ENCODE measurements around the gene ZNF436.

GRCh38 chr1:23366146-23366545 is 3.5 kb downstream of the ZNF436 start:
- TF ChIP-seq CTCF (IDR thresholded peaks at IDR 0.05): no peak
- TF ChIP-seq POLR2A (IDR thresholded peaks at IDR 0.05): no peak
